PFSK-1 (cell line): ENCODE data around the gene CD163.

Experiments used
- POLR2AphosphoS5 ChIP-seq: IDR thresholded peaks from 2 replicates; pipeline ENCODE4 v1.6.1; 2012; ENCODE audit warnings: low read depth, mild to moderate bottlenecking, control low read depth, low read length, moderate library complexity
- SIN3A ChIP-seq: IDR thresholded peaks from 2 replicates; pipeline ENCODE4 v1.6.1; 2012; ENCODE audit warnings: mild to moderate bottlenecking, low read length, moderate library complexity, borderline replicate concordance; ENCODE audit not compliant: insufficient read depth
- TAF1 ChIP-seq: IDR thresholded peaks from 2 replicates; pipeline ENCODE4 v1.6.1; 2012; ENCODE audit warnings: low read length, control low read depth, borderline replicate concordance; ENCODE audit not compliant: insufficient read depth
- TF ChIP-seq, protein P1 (sequence below), 2 experiments: IDR thresholded peaks; 2 replicates each; pipeline versions ENCODE4 v1.6.1 to v1.8.0; 2011 to 2012; ENCODE audit warnings: low read depth in 2 of 2, low read length in 2 of 2, control low read depth in 1 of 2, inconsistent platforms in 1 of 2, mild to moderate bottlenecking in 1 of 2, moderate library complexity in 1 of 2; ENCODE audit not compliant: insufficient read depth in 1 of 2

DNA sequence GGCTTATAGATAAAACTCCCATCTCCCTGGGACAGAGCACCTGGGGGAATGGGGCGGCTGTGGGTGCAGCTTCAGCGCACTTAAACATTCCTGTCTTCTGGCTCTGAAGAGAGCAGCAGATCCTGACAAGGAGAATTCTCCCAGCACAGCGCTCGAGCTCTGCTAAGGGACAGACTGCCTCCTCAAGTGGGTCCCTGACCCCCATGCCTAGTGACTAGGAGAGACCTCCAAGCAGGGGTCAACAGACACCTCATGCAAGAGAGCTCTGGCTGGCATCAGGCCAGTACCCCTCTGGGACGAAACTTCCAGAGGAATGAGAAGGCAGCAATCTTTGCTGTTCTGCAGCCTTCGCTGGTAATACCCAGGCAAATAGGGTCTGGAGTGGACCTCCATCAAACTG, 31.5 kb downstream of the CD163 start:
- TF ChIP-seq POLR2AphosphoS5 = no peak
- TF ChIP-seq SIN3A = no peak
- TF ChIP-seq, protein P1, sequence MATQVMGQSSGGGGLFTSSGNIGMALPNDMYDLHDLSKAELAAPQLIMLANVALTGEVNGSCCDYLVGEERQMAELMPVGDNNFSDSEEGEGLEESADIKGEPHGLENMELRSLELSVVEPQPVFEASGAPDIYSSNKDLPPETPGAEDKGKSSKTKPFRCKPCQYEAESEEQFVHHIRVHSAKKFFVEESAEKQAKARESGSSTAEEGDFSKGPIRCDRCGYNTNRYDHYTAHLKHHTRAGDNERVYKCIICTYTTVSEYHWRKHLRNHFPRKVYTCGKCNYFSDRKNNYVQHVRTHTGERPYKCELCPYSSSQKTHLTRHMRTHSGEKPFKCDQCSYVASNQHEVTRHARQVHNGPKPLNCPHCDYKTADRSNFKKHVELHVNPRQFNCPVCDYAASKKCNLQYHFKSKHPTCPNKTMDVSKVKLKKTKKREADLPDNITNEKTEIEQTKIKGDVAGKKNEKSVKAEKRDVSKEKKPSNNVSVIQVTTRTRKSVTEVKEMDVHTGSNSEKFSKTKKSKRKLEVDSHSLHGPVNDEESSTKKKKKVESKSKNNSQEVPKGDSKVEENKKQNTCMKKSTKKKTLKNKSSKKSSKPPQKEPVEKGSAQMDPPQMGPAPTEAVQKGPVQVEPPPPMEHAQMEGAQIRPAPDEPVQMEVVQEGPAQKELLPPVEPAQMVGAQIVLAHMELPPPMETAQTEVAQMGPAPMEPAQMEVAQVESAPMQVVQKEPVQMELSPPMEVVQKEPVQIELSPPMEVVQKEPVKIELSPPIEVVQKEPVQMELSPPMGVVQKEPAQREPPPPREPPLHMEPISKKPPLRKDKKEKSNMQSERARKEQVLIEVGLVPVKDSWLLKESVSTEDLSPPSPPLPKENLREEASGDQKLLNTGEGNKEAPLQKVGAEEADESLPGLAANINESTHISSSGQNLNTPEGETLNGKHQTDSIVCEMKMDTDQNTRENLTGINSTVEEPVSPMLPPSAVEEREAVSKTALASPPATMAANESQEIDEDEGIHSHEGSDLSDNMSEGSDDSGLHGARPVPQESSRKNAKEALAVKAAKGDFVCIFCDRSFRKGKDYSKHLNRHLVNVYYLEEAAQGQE (IDR thresholded peaks at IDR 0.05; ENCODE audit: insufficient read depth in 1 of 2, low read depth in 2 of 2, low read length in 2 of 2) = no peak
- no peak for TF ChIP-seq TAF1
